Stimulated activated CD4-positive, alpha-beta T cell treated with anti-CD3 and anti-CD28 coated beads, Interleukin-4, amount 100 ng/mL, for 48 hours (primary cell): ENCODE measurements around the gene EMC8.
A peak's percentile ranks its signal among the peaks of the same experiment; 100 is the strongest.
"Not testable (repeated sequence)": the region's sequence is repeated elsewhere in the genome, so short reads cannot be mapped to it uniquely, and the experiment has no call there.

ENCODE experiments used
- DNase-seq, 2 donors: peaks; one replicate each; pipeline ENCODE4 v3.0.0-alpha.2; 2020; ENCODE audit warnings: low read depth in 2 of 2

EMC8 gene

DNA sequence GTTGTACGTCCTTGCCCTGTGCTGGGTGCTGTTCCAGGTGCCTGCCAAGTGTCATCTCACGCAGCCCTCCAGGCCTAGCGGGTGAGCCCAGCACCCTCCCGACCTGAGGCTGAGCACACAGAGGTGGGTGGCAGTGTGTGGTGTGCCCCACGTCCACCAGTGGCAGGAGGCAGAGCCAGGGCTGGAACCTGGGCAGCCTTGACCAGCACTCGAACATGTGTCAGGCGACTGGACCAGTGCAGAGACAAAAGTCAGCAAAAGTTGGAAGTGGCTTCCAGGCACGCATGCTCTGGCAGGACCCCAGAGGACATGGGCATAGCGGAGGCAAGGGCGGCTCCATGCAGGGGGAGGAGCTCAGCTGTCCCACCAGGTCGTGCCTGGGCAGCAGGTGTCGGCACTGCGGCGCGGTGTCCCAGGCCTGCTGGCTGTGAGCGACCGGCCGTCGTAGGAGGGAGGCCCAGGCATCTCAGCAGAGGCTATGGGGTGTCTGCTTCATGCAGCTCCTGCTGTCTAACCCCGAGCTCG is 35.9 kb upstream of the EMC8 start:
- no peak for DNase-seq

DNA sequence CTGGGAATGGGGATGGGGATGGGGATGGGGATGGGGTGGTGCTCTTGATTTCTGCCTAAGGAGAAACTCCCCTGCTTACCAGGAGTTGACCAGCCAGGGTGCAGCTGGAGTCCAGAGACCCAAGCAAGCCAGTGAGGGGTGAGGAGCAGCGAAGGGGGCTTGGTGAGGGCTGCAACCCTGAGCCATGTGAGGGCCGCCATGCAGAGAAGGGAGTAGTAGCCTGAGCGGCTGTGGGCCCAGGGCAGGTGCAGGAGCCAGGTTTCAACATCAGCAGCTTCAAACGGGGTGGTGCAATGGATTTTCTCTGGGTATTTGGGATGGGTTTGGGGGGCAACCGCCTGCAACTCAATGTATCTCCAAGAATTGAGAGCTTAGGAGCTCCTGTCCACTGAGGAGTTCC is 35.4 kb upstream of the EMC8 start:
- no peak for DNase-seq

DNA sequence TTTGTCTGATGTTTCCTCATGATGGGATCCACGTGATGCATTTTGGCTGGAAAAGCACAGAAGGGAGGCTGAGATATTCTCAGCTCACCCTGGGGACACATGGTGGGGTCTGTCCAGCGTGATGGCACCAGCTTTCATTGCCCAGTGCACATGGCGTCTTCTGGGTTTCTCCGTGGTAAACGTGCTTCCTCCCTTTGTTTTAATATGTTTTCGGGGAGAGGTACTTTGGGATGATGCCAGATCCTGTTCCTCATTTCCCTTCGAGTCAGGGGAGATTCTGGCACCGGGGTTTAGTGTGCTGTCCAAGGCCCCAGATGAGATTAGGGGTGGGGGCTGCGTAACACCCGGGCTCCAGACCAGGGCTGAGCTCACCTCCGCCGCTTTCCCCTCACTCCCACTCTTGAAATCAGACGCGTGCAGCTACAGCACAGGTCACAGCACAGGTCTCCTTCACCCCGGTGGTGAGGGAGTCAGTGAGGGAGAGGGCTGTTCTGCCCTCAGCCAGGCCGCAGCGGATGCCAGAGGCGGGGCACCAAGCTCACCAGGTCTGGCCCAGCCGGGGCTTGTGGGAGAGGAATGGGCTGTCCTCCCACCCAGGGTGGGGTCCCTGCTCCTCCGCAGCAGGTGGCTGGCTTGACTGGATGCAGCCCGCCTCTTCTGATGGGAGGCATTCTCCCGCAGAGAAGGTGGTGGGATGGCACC is 34.0 kb upstream of the EMC8 start:
- DNase-seq, result no peak

DNA sequence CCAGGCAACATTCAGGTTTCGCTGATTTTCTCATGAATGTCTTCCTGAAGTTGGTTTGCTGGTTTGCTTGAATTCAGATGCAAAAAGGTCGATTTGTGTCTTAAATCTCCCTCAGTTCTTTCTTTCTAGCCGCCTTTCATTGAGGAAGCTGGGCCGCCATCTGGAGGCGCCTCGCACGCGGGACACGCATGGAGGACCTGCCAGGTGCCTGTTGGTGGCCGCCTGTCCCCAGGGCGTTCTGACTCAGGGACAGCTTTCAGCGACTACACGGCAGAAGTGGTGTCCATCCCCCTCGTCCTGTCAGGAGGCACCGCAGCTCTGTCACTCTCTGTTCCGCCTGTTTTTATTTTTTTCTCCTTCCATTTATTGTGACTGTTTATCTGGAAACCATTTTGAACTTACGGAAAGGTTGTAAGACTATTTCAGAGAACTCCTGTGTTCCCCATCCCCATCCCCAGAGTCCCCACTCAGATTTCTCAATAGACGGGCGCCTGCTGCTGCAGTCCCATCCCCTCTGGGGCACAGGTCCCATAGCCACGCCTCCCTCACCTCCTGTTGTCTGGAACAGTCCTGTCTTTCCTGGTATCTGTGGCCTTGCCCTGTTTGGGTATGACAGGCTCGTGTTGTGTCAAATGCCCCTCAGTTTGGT is 33.4 kb upstream of the EMC8 start:
- no peak for DNase-seq

DNA sequence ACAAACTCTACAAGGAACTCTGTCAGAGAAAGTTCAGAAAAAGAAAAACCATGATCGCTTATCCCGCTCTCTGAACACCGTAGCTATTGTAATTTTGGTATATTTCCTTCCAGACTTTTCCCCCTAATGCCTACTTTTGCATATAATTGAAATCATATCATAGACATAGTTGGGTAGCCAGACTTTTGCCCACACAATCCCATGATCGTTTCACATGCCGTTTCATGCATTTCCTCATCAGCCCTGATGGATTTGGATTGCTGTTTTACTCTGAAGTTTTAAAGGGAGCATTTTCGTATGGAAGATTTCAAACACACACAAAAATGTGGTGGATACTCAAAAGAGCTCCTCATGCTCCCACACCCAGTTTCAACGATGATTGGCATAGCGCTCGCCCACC is 31.5 kb upstream of the EMC8 start:
- no peak for DNase-seq

DNA sequence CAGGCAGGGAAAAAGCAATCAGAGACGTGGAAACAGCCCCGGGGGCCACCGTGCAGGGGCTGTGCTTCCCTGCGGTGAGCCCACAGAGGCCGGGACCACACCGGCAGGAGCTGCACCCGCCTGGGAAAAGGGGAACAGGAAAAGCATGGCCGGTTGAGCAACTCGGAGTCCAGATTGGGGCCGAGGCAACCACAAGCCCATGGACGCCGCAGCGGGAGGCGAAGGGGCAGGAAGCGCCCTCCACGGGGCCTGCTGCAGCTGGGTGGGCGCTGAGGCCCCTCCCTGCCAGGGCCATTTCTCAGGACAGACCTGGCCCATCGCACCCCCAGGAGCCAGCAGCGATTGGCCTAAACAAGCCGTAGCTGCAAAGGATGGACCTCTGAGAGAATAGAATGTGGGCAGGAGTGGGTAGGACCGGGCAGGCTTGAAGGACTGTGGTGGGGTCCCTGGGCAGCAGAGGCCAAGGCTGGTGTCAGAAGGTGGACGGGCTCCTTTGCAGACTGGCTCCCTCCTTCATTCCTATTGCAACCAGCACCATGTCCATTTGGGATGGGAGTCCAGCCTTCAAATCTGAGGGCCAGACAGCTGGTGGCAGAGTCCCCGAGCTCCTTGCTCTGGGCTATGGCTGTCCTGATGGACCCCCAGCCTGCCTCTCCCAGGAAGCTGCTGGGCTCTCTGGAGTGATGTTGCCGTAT is 30.6 kb upstream of the EMC8 start:
- no peak for DNase-seq

DNA sequence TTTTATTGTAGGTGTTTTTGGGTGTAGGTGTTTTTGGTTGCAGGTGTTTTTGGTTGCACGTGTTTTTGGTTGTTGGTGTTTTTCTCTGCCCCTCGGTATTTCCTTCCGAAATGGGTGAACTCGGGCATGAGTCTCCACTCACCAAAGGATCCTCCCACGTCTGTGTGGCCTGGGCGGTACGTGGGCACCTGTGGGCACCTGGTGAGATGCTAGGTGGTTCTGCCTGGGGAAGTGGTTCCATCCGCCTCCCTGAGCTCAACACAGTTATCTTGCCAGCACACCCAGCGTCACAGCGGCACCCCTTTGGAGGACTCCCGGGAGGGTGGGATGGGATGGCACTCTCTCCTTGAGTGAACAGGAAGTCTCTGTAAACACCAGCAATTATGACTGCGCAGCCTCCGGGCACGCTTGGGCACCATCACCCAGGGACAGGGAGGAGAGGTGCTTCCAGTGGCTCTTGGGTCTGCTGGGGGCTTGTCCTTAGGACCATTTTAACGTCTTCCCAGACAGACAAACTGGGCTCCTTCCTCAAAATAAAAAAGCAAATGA is 29.9 kb upstream of the EMC8 start:
- DNase-seq, result no peak

DNA sequence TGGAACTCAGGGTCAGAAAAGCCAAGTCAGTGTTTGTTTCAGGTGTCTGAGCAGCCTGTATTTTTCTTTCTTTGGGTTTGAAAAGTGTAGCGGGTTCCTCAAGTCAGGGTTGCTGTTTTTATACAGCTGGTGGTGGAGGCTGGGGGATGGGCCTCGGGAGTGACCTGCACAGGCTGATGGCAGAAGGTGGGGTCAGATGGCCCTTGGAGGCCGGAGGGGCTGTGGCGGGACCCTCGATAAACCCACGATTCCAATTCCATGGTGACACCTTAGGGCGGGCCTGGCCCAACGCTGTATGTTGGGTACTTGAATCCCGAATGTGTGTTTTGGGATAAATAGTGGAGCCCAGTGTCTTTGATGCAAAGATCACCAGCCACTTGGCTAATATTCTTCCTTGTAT is 28.8 kb upstream of the EMC8 start:
- no peak for DNase-seq

DNA sequence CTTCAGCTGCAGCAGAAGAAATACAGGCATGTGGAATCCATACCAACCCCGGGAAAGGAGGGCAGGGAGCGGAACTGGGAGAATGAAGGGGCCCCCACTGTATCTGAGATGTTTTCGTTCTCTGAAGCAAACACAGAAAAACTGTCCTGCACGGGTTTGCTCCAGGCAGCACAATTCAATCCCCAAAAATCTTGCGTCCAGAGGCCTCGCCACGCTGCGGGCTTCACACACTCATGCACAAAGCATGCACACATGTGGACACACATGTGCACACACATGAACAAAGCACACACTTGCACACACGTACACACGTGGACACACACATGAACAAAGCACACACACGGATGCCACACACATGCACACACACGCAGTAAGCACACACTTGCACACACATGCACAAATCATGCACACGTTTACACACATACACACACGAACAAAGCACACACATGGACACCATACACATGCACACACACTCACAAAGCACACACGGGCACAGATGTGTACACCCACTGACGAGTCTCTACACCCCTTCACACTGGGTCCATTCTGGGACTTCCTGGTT is 27.4 kb upstream of the EMC8 start:
- DNase-seq, result no peak

DNA sequence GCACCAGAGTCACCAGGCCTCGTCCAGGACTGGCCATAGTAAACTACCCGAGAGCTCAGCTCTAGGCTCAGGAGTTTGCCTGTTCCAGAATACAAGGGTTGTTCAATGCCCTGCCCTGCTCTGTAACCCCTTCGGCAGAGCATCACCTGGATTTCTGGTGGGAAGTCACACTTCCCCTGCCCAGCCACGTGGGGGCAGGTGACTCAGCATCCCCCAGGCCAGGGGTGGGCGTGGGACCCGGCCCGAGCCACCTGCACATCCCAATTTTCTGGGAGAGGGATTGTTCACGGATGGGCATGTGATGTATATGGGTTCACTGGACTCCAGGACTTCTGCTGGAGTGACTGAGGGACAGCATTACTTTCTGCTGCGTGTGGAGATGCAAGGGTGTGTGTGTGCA is 26.0 kb upstream of the EMC8 start:
- DNase-seq, result no peak

DNA sequence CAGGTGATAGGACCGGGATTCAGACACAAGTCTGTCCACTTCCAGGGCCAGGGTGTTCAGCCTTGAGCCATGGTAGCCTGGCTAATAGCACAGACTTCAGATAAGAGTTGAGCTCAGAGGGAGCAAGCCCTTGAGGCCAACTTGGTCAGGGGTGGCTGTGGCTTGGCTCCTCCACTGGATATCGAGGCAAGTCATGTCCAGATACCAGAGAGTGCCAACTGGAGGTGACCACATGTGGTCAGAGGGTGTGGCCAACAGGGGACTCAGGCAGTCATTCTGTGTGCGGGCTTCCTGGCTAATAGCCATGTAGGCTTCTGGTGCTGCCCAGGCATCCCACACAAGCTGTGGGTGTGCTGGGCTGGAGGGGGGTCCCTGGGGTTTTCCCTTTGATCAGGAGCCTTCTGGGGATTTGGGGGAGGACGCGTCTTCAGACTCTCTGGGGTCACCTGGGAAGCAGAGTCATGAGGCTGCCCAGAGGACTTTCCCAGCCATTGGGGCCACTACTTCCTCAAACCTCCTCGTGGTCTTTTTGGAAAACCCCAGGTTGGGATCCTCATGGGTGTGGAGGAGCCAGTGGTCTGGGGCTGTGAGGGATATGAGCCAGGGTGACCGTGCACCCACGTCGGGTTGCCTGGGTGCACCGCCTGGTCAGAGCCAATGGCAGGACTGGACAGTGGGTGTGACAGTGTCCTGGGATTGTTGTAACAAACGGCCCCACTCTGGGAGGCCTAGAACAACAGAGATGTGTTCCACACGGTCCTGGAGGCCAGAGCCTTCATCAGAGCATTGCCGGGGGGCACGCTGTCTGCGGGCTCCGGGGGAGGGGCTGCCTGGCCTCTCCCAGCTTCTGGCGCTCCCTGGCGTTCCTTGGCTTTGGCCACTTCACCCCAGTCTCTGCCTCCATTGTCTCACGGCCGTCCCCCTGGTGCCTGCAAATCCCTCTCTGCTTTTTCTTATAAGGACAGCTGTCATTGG is 25.1 kb upstream of the EMC8 start:
- no peak for DNase-seq

DNA sequence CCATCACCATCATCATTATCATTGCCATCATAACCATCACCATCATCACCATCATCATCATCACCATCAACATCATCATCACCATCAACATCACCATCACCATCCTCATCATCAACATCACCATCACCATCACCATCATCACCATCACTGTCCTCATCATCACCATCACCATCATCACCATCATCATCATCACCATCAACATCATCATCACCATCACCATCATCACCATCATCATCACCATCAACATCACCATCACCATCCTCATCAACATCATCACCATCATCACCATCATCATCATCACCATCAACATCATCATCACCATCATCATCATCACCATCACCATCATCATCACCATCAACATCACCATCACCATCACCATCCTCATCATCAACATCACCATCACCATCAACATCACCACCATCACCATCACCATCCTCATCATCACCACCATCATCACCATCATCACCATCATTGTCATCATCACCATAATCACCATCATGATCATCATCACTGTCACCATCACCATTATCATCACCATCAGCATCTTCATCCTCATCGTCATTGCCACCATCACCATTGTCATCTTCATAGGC is 24.1 kb upstream of the EMC8 start:
- no peak for DNase-seq

DNA sequence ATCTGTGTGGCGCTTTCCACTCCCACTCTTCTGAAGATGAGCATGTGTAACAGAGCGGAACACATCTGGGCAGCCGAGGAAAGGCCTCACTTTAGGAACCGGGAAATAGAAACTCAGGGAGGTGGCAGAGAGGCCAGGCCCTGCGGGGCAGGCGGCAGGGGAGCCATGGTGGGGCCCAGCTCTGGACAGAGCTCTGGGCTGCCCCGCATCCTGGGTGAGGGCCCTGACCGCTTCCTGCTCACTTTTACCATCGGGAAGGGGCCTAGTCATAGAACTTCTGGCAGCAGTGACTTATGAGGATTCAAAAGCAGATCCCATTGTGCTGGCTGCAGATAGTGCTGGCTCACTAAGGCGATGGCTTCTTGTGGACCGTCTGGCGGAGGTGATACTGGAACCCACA is 22.8 kb upstream of the EMC8 start:
- DNase-seq, result no peak

DNA sequence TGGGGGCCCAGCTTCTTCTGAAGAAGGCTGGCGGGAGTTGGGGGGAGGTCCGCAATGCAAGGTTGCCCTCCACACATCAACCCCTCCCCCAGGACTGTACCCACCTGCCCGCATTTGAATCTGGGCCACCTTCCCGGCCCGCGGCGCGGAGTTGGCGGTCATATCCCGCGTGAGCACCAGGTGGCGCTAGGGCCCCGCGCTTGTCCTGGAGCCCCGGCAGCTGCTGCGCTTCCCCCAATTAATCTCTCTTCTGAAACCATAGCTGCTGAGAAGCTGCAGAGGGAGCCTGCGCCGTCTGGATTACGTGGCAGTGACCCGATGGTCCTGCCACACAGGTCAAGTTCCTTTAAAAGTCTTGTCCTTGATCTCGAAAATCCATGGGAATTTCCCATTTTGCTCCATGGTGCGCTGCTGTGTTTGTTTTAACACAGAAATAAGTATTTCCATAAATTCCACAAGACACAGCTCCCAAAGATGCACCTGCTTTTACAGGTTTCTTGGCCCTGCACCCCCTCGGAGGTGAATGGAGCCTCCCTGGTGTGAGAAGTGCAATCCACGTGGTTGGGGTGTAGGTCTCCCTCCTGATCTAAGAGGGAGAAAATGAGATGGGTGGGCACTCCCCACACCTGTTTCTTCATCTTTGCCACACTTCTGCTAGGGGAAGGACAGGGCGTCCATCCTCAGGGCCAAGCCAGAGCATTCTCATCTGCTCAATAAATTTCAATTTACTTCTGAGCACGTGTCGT is 22.2 kb upstream of the EMC8 start:
- DNase-seq, result peak; percentile 63 to 82

DNA sequence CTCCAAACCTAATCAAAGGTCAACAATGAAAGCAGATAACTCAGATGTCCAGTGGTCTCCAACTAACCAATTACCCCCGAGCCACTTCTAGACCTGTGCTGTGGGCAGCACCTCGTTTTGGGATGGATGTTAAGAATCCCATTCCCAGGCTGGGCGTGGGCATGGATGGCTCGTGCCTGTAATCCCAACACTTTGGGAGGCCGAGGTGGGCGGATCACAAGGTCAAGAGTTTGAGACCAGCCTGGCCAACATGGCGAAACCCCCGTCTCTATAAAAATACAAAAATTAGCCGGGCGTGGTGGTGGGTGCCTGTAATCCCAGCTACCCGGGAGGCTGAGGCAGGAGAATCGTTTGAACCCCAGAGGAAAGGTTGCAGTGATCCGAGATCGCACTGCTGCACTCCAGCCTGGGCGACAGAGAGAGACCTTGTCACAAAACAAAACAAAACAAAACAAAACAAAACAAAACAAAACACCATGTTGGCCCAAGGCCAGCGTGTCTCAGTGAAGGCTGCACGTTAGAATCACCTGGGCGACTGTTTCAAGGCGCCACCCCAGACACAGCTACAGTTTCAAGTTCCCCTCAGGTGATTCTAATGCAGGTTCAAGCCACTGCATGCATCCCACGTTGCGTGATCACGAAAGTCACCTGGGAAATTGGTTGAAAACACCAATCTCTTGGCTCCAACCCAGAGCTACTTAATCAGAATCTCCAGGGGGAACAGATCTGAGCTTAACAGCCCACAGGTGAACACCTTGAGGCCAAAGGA is 21.4 kb upstream of the EMC8 start:
- DNase-seq, result no peak

DNA sequence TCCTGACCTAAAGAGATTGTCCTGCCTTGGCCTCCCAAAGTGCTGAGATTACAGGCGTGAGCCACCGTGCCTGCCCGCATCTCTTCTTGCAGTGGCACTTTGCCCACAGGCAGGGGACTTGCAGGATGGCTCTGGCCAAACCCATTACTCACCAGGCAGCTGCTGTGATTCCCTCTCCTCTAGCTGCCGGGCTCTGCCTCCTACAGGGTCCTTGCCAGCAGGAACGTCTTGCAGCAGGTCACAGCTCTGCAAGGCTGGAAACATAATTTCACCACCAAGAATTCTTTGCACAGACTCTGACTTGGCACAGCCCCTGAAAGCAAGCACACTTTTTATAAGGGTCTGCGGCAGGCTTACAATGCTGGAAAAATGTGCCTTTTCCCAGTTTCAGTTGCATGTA is 20.4 kb upstream of the EMC8 start:
- DNase-seq, result no peak

DNA sequence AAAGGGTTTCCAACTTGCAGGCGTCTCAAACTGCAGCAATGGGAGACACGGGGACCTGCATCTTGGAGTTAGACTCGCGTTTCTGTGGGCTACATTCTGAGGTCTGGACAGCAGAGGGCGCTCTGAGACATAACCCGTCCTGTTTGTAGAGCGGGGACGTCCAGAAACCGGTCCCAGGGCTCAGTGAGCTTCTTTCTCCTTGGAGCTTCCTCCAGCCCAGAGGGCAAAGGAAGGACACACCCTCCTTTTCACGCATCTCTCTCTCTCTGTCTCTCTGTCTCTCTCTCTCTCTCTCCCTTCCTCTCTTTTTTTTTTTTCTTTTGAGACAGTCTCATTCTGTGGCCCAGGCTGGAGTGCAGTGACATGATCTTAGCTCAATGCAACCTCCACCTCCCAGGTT is 19.9 kb upstream of the EMC8 start:
- DNase-seq, result peak; percentile 83 to 90

DNA sequence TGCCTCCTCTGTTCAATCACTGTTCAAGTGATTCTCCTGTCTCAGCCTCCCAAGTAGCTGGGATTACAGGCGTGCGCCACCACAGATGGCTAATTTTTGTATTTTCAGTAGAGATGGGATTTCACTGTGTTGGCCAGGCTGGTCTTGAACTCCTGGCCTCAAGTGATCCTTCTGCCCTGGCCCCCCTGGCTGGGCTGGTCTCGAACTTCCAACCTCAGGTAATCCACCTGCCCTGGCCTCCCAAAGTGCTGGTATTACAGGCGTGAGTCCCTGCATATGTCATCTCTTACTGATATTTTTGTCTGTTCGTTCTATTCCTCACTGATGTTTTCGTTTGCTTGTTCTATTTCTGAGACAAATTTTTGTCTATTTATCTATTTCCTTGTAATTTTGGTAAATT is 17.9 kb upstream of the EMC8 start:
- DNase-seq, result not testable (repeated sequence)

DNA sequence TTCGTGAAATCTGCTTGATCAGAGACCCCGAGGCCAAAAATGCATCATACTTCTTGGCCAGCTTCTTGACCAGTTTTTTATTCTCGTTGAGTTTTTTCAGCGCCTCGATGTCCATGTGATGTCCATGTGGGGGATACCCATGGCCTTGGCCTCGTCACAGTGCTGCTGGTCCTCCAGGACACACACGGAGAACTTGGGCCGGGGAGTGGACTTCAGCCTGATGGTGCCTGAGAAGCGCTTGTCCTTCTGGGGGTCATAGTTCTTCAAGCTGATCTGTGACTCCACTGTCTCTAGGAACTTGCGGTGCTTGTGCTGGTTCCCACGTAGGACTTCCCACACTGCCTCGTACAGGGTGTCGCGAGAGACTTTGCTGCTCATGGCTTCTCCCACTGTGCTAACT is 16.8 kb upstream of the EMC8 start:
- no peak for DNase-seq
